Measurements from ENCODE around the gene EMSY. TPM values are rescaled to one million over a fixed set of nuclear protein-coding genes. Genes with fewer than 3 reads are reported as not detected.

Gene EMSY
- total and polyA plus RNA-seq, 5 donors from 2014 or later, result 18.2 to 43.4 (median 19.8) TPM

DNA sequence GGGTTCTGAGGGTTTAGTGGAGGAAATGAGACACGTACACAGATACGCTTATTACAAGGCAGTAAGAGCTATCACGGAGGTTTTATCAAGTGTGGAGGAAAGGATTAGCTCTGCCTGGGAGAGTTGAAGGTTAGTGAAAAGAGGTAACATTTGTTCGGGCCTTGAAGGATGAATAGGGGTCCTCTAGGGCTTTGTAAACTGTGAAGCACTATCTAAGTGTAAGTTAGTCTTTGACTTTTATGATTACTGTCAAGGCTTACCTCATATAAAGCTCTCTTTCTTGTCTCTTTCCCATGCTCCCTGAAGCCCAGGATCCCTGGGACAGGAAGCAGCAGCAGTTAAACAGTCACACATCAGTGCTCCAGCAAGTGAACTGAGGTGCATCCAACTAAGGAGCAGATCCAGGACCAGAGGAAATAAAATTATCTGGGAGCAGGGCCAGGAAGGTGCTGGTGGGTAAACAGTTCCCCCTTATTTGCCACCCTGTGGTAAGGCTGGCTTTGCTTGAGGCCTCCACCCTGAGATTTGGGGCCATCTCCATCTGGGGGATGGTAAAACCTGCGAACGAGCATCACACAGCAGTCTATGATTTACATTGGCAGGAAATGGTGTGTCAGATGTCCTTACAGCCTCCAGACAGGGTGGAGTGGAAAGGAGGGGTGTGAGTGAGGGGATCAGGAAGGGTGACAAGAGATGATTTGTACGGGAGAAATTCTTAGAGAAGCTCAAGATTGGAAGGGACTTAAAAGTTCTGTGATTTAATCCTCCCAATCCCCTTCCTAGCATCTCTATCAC, 36.5 kb upstream of the EMSY start:
- no peaks in the 10 kb centered on the region for H3K27me3 ChIP-seq (ENCODE audit: control insufficient read depth, insufficient read depth, low read length)
- H3K9me3 Mint-ChIP-seq, result no peaks in the 10 kb centered on the region
- H3K36me3 Mint-ChIP-seq, result no peaks in the 10 kb centered on the region
- ATAC-seq (ENCODE audit: low read depth in 2 of 2) (no peak), DNase-seq (no peak)
- H3K4me1 Mint-ChIP-seq, result no peaks in the 10 kb centered on the region
- H3K27me3 Mint-ChIP-seq, result peaks cover 15% of the 10 kb centered on the region
- H3K27ac ChIP-seq (ENCODE audit: insufficient read depth, low read length, poor library complexity, severe bottlenecking), result no peak overlapping the region
- no peaks in the 10 kb centered on the region for H3K4me1 ChIP-seq (ENCODE audit: control insufficient read depth, insufficient read depth, low read length, poor library complexity, severe bottlenecking)
- H3K27ac Mint-ChIP-seq, result no peak overlapping the region
- no peaks in the 10 kb centered on the region for H3K36me3 ChIP-seq (ENCODE audit: control insufficient read depth, insufficient read depth, low read length)
- no peak overlapping the region for H3K4me3 ChIP-seq (ENCODE audit: low read depth, low read length)
- H3K9me3 ChIP-seq (ENCODE audit: control insufficient read depth in 2 of 2, low read length in 2 of 2), result no peaks in the 10 kb centered on the region
- H3K4me3 Mint-ChIP-seq, result no peak overlapping the region

DNA sequence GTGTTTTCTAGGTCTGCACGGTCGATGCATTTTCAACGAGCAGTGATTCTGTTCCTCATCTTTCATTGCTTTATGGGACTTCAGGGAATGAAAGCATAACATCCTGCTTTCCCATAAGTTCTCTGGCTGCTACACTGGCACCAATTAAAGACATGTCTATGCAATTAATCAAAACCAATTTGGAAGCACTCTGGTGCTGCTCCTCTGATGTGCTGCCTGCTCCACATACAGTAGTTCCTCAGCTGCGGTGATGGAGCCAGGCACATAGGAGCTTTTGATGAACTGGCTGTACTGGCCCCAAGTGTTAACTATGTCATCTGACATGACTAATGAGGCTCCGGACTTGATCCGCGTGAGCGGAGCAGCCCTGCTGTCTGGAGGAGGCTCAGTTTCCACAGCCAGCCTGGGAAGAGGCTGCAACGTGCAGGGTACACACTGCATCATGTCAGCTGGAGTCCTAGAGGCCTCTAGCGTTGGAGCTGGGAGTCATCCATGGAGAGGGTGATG, 33.9 kb upstream of the EMSY start:
- Histone ChIP-seq H3K4me1 (ENCODE audit: control insufficient read depth, insufficient read depth, low read length, poor library complexity, severe bottlenecking) (no peaks in the 10 kb centered on the region), H3K4me3 (ENCODE audit: low read depth, low read length) (no peak overlapping the region), H3K9me3 (ENCODE audit: control insufficient read depth in 2 of 2, low read length in 2 of 2) (no peaks in the 10 kb centered on the region), H3K27me3 (ENCODE audit: control insufficient read depth, insufficient read depth, low read length) (no peaks in the 10 kb centered on the region), H3K27ac (ENCODE audit: insufficient read depth, low read length, poor library complexity, severe bottlenecking) (no peak overlapping the region), H3K36me3 (ENCODE audit: control insufficient read depth, insufficient read depth, low read length) (no peaks in the 10 kb centered on the region)
- Mint-ChIP-seq H3K36me3 (no peaks in the 10 kb centered on the region), H3K27ac (no peak overlapping the region), H3K9me3 (peaks cover 0 to 1% (median 0%) of the 10 kb centered on the region in 7 donors), H3K27me3 (peaks cover 22% of the 10 kb centered on the region), H3K4me1 (no peaks in the 10 kb centered on the region), H3K4me3 (no peak overlapping the region)
- ATAC-seq (ENCODE audit: low read depth in 2 of 2) (no peak), DNase-seq (no peak)

GRCh38 chr11:76415073-76415472, 29.7 kb upstream of the EMSY start:
- ATAC-seq (ENCODE audit: low read depth in 2 of 2) (no peak), DNase-seq (peak in 1 of 3 donors; percentile 40)
- no peaks in the 10 kb centered on the region for H3K36me3 ChIP-seq (ENCODE audit: control insufficient read depth, insufficient read depth, low read length)
- no peak overlapping the region for H3K4me3 Mint-ChIP-seq
- no peaks in the 10 kb centered on the region for H3K27me3 ChIP-seq (ENCODE audit: control insufficient read depth, insufficient read depth, low read length)
- H3K27ac ChIP-seq (ENCODE audit: insufficient read depth, low read length, poor library complexity, severe bottlenecking), result no peak overlapping the region
- H3K4me1 ChIP-seq (ENCODE audit: control insufficient read depth, insufficient read depth, low read length, poor library complexity, severe bottlenecking), result no peaks in the 10 kb centered on the region
- H3K9me3 Mint-ChIP-seq, result peaks cover 0 to 1% (median 0%) of the 10 kb centered on the region in 7 donors
- no peaks in the 10 kb centered on the region for H3K9me3 ChIP-seq (ENCODE audit: control insufficient read depth in 2 of 2, low read length in 2 of 2)
- H3K27me3 Mint-ChIP-seq, result peaks cover 33% of the 10 kb centered on the region
- no peak overlapping the region for H3K27ac Mint-ChIP-seq
- no peak overlapping the region for H3K4me3 ChIP-seq (ENCODE audit: low read depth, low read length)
- H3K36me3 Mint-ChIP-seq, result no peaks in the 10 kb centered on the region
- H3K4me1 Mint-ChIP-seq, result no peaks in the 10 kb centered on the region

DNA sequence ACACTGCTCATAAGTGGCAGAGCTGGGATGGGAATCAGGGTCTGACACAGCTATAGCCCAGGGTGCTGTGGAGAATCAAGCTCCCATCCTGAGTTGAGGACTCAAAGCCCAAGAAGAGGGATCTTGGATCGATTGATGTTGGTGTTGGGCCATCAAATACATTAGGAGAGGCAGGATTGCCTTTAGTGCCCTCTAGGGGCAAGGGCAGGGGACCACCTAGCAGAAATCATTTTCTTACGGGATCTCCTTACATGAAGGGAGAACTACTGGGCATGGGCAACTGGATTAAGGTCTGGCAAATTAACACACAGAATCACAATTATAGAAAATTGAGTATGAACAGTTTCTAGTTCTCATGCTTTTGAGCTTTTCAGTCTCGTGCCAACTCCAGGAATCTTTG, 24.9 kb upstream of the EMSY start:
- Mint-ChIP-seq H3K4me3 (no peak overlapping the region), H3K9me3 (no peaks in the 10 kb centered on the region)
- DNase-seq, result peak in 1 of 3 donors; percentile 22

DNA sequence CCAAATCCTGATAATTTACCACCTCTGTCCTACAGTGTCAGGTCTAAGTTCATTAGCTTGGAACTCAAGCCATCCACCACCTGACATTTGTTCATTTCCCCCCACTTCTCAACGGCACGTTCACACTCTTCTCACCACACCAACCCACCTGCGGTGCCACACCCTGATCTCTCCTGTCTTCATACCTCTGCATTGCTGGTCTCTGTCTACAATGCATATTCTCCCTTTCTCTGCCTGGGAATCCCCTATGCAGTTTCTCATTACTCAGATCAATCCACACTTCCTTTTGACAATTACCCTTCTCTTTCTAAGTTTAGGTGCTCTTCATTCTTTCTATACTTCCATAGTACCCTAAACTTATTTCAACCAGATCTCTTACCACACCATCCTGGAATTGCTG, 20.4 kb upstream of the EMSY start:
- ATAC-seq (ENCODE audit: low read depth in 2 of 2) (peak in 1 of 2 donors; percentile 34), DNase-seq (peak in 1 of 3 donors; percentile 33)
- Mint-ChIP-seq H3K9me3 (no peaks in the 10 kb centered on the region), H3K36me3 (no peaks in the 10 kb centered on the region), H3K27ac (peak overlapping the region; percentile 1 to 9 (median 3)), H3K4me3 (no peak overlapping the region), H3K4me1 (peaks cover 5 to 10% (median 8%) of the 10 kb centered on the region in 4 donors), H3K27me3 (no peaks in the 10 kb centered on the region)
- H3K4me1 ChIP-seq (ENCODE audit: control insufficient read depth, insufficient read depth, low read length, poor library complexity, severe bottlenecking), result peaks cover 7% of the 10 kb centered on the region
- H3K9me3 ChIP-seq (ENCODE audit: control insufficient read depth in 2 of 2, low read length in 2 of 2), result no peaks in the 10 kb centered on the region
- H3K27me3 ChIP-seq (ENCODE audit: control insufficient read depth, insufficient read depth, low read length), result no peaks in the 10 kb centered on the region
- H3K36me3 ChIP-seq (ENCODE audit: control insufficient read depth, insufficient read depth, low read length), result no peaks in the 10 kb centered on the region
- H3K27ac ChIP-seq (ENCODE audit: insufficient read depth, low read length, poor library complexity, severe bottlenecking), result no peak overlapping the region
- H3K4me3 ChIP-seq (ENCODE audit: low read depth, low read length), result no peak overlapping the region

More for the DNA sequence above, 24.9 kb upstream of the EMSY start:
- Mint-ChIP-seq H3K4me1 (peaks cover 5 to 10% (median 7%) of the 10 kb centered on the region in 4 donors), H3K27ac (no peak overlapping the region), H3K27me3 (peaks cover 12% of the 10 kb centered on the region), H3K36me3 (no peaks in the 10 kb centered on the region)
- Histone ChIP-seq H3K4me1 (ENCODE audit: control insufficient read depth, insufficient read depth, low read length, poor library complexity, severe bottlenecking) (peaks cover 7% of the 10 kb centered on the region), H3K4me3 (ENCODE audit: low read depth, low read length) (no peak overlapping the region), H3K9me3 (ENCODE audit: control insufficient read depth in 2 of 2, low read length in 2 of 2) (no peaks in the 10 kb centered on the region), H3K27me3 (ENCODE audit: control insufficient read depth, insufficient read depth, low read length) (no peaks in the 10 kb centered on the region), H3K27ac (ENCODE audit: insufficient read depth, low read length, poor library complexity, severe bottlenecking) (no peak overlapping the region), H3K36me3 (ENCODE audit: control insufficient read depth, insufficient read depth, low read length) (no peaks in the 10 kb centered on the region)
- no peak for ATAC-seq (ENCODE audit: low read depth in 2 of 2)

GRCh38 chr11:76424891-76425290, 19.9 kb upstream of the EMSY start:
- H3K36me3 Mint-ChIP-seq, result no peaks in the 10 kb centered on the region
- Histone ChIP-seq H3K36me3 (ENCODE audit: control insufficient read depth, insufficient read depth, low read length) (no peaks in the 10 kb centered on the region), H3K4me3 (ENCODE audit: low read depth, low read length) (no peak overlapping the region), H3K9me3 (ENCODE audit: control insufficient read depth in 2 of 2, low read length in 2 of 2) (no peaks in the 10 kb centered on the region), H3K27me3 (ENCODE audit: control insufficient read depth, insufficient read depth, low read length) (no peaks in the 10 kb centered on the region), H3K27ac (ENCODE audit: insufficient read depth, low read length, poor library complexity, severe bottlenecking) (no peak overlapping the region), H3K4me1 (ENCODE audit: control insufficient read depth, insufficient read depth, low read length, poor library complexity, severe bottlenecking) (peaks cover 7% of the 10 kb centered on the region)
- H3K9me3 Mint-ChIP-seq, result no peaks in the 10 kb centered on the region
- DNase-seq (no peak), ATAC-seq (ENCODE audit: low read depth in 2 of 2) (no peak)
- H3K27me3 Mint-ChIP-seq, result no peaks in the 10 kb centered on the region
- H3K4me3 Mint-ChIP-seq, result no peak overlapping the region
- peak overlapping the region in 2 of 3 donors; percentile 3 to 9 for H3K27ac Mint-ChIP-seq
- peaks cover 5 to 10% (median 8%) of the 10 kb centered on the region in 4 donors for H3K4me1 Mint-ChIP-seq

DNA sequence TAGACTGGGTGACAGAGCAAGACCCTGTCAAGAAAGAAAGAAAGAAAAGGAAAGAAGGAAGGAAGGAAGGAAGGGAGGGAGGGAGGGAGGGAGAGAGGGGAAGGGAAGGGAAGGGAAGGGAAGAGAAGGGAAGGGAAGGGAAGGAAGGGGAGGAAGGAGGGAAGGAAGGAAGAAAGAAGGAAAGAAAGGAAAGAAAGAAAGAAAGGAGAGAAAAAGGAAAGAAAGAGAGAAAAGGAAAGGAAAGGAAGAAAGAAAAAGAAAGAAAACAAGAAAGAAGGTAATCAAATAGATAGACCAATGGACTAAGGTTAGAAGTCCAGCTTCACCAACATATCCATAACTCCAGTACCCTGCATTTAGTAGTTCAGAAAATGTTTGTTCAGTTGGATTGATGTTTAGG, 18.2 kb upstream of the EMSY start:
- no peaks in the 10 kb centered on the region for H3K27me3 ChIP-seq (ENCODE audit: control insufficient read depth, insufficient read depth, low read length)
- no peak overlapping the region for H3K27ac Mint-ChIP-seq
- H3K36me3 ChIP-seq (ENCODE audit: control insufficient read depth, insufficient read depth, low read length), result no peaks in the 10 kb centered on the region
- H3K4me1 ChIP-seq (ENCODE audit: control insufficient read depth, insufficient read depth, low read length, poor library complexity, severe bottlenecking), result peaks cover 7% of the 10 kb centered on the region
- peaks cover 5 to 10% (median 8%) of the 10 kb centered on the region in 4 donors for H3K4me1 Mint-ChIP-seq
- no peak overlapping the region for H3K4me3 Mint-ChIP-seq
- DNase-seq (no peak), ATAC-seq (ENCODE audit: low read depth in 2 of 2) (no peak)
- no peaks in the 10 kb centered on the region for H3K9me3 Mint-ChIP-seq
- H3K27me3 Mint-ChIP-seq, result no peaks in the 10 kb centered on the region
- no peak overlapping the region for H3K4me3 ChIP-seq (ENCODE audit: low read depth, low read length)
- H3K27ac ChIP-seq (ENCODE audit: insufficient read depth, low read length, poor library complexity, severe bottlenecking), result no peak overlapping the region
- no peaks in the 10 kb centered on the region for H3K9me3 ChIP-seq (ENCODE audit: control insufficient read depth in 2 of 2, low read length in 2 of 2)
- no peaks in the 10 kb centered on the region for H3K36me3 Mint-ChIP-seq

DNA sequence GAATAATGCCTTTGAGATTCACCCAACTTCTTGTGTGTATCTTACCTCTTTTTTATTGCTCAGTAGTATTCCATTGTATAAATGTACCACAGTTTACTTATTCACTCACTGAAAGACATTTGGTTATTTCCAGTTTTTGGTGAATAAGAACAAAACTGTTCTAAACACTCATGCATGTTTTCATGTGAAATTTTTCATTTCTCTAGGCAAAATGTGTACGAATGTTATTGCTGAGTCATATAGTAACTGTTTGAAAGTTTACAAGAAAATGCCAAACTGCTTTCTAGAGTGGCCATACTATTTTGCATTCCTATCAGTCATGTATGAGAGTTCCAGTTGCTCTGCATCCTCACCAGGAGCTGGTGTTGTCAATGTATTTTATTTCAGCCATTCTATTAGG, 8.8 kb upstream of the EMSY start:
- H3K4me1 ChIP-seq (ENCODE audit: control insufficient read depth, insufficient read depth, low read length, poor library complexity, severe bottlenecking), result no peaks in the 10 kb centered on the region
- no peaks in the 10 kb centered on the region for H3K27me3 Mint-ChIP-seq
- H3K27ac Mint-ChIP-seq, result no peak overlapping the region
- DNase-seq (no peak), ATAC-seq (ENCODE audit: low read depth in 2 of 2) (no peak)
- no peak overlapping the region for H3K4me3 Mint-ChIP-seq
- H3K9me3 Mint-ChIP-seq, result no peaks in the 10 kb centered on the region
- H3K36me3 ChIP-seq (ENCODE audit: control insufficient read depth, insufficient read depth, low read length), result no peaks in the 10 kb centered on the region
- H3K27me3 ChIP-seq (ENCODE audit: control insufficient read depth, insufficient read depth, low read length), result no peaks in the 10 kb centered on the region
- H3K9me3 ChIP-seq (ENCODE audit: control insufficient read depth in 2 of 2, low read length in 2 of 2), result no peaks in the 10 kb centered on the region
- H3K4me3 ChIP-seq (ENCODE audit: low read depth, low read length), result no peak overlapping the region
- H3K4me1 Mint-ChIP-seq, result peaks cover 0 to 4% (median under 1%) of the 10 kb centered on the region in 4 donors
- peaks cover 6% of the 10 kb centered on the region for H3K36me3 Mint-ChIP-seq
- no peak overlapping the region for H3K27ac ChIP-seq (ENCODE audit: insufficient read depth, low read length, poor library complexity, severe bottlenecking)
